Parietal lobe (tissue), 2 donors: ENCODE data around the gene MCM7. TPM values are rescaled to one million over a fixed set of nuclear protein-coding genes. Genes with fewer than 3 reads are reported as not detected.

Experiments
- small RNA-seq: library from RNA; depleted of rRNA; stranded (forward); fragments of <200 nt; gene quantifications from one replicate; pipeline ENCODE3, GENCODE V24; 2014; ENCODE audit warnings: low replicate concordance
- total RNA-seq: library from RNA; depleted of rRNA; stranded (reverse); fragments of >200 nt; gene quantifications from one replicate; pipeline ENCODE4 v1.2.3, GENCODE V29; 2014

MCM7 gene
- total RNA-seq: 76.1 TPM

GRCh38 chr7:100101016-100101862 is at the start of gene MCM7, which contains the start of gene AP4M1:
MCM7 (minus strand) TSS chr7:100101397; CDS start chr7:100101294, 103 bp downstream.
AP4M1 (plus strand) TSS chr7:100101643; CDS start chr7:100101715, 72 bp downstream.

GRCh38 chr7:100148559-100149328 is 47.5 kb upstream of the MCM7 start, which contains the start of gene LAMTOR4:
LAMTOR4 (plus strand) TSS chr7:100148918; CDS start chr7:100148973, 55 bp downstream.

GRCh38 chr7:100126931-100127865 is 26.0 kb upstream of the MCM7 start, which contains the start of gene MBLAC1:
MBLAC1 (plus strand) TSS chr7:100126967; CDS start chr7:100127396, 429 bp downstream.

GRCh38 chr7:100119072-100119969 is 18.1 kb upstream of the MCM7 start, which contains the start of the genes CNPY4 and TAF6:
CNPY4 (plus strand) TSS chr7:100119634; CDS start chr7:100119745, 111 bp downstream.
TAF6 (minus strand) TSS chr7:100119358; CDS start chr7:100114209, 5,149 bp downstream.

GRCh38 chr7:100088621-100089457 is 12.4 kb downstream of the MCM7 start, which contains the start of gene COPS6:
COPS6 (plus strand) TSS chr7:100088969; CDS start chr7:100088991, 22 bp downstream.

GRCh38 chr7:100081535-100082102 is 19.6 kb downstream of the MCM7 start, which contains the start of gene ZNF3:
ZNF3 (minus strand) TSS chr7:100081723; CDS start chr7:100077357, 4,366 bp downstream.

GRCh38 chr7:100049441-100050291 is 51.5 kb downstream of the MCM7 start, which contains the start of gene ZSCAN21:
ZSCAN21 (plus strand) TSS chr7:100049774; CDS start chr7:100057007, 7,233 bp downstream.

Small RNAs within 50 kb of the gene (small RNA-seq; reads per million reads assigned to genes)
- 110 reads per million, percentile 95 among the genes with 10 or more reads in this experiment for gene MIR106B
- 1,557 reads per million, percentile 99 among the genes with 10 or more reads in this experiment for gene MIR25
- gene MIR93: 1,097 reads per million, percentile 98 among the genes with 10 or more reads in this experiment

Other genes starting within 250 kb of the MCM7 start
- not detected for gene OR2AE1, start 224.4 kb downstream of the MCM7 start, total RNA-seq
- 20.7 TPM for gene TRIM4, start 181.9 kb downstream of the MCM7 start, total RNA-seq
- gene GJC3, start 171.8 kb downstream of the MCM7 start, total RNA-seq: not detected
- not detected for gene AZGP1, start 125.4 kb downstream of the MCM7 start, total RNA-seq
- gene ZKSCAN1, start 85.8 kb downstream of the MCM7 start, total RNA-seq: 87.0 TPM
- gene ZSCAN21, start 51.6 kb downstream of the MCM7 start, total RNA-seq: 21.3 TPM
- gene ZNF3, start 19.7 kb downstream of the MCM7 start, total RNA-seq: 72.9 TPM
- gene COPS6, start 12.4 kb downstream of the MCM7 start, total RNA-seq: 35.7 TPM
- gene AP4M1, start 246 bp upstream of the MCM7 start, total RNA-seq: 29.7 TPM
- 27.9 TPM for gene TAF6, start 18.0 kb upstream of the MCM7 start, total RNA-seq
- 22.5 TPM for gene CNPY4, start 18.2 kb upstream of the MCM7 start, total RNA-seq
- gene MBLAC1, start 25.6 kb upstream of the MCM7 start, total RNA-seq: 8.1 TPM
- gene LAMTOR4, start 47.5 kb upstream of the MCM7 start, total RNA-seq: 31.0 TPM
- 19.7 TPM for gene TRAPPC14, start 57.3 kb upstream of the MCM7 start, total RNA-seq
- 7.2 TPM for gene GAL3ST4, start 67.2 kb upstream of the MCM7 start, total RNA-seq
- gene GPC2, start 76.0 kb upstream of the MCM7 start, total RNA-seq: 67.3 TPM
- gene STAG3, start 76.5 kb upstream of the MCM7 start, total RNA-seq: 1.3 TPM
- not detected for gene PVRIG, start 118.6 kb upstream of the MCM7 start, total RNA-seq
- not detected for gene SPDYE3, start 206.3 kb upstream of the MCM7 start, total RNA-seq